K562 (cell line): Measurements from ENCODE around the gene LDLRAD3. TPM values are rescaled to one million over a fixed set of nuclear protein-coding genes. Genes with fewer than 3 reads are reported as not detected.

Experiments used
- CBFA2T2 ChIP-seq: fragments of 450-650 bp; conservative IDR thresholded peaks from 2 replicates; pipeline ENCODE4 v1.6.1; 2017; ENCODE audit warnings: mild to moderate bottlenecking
- CHD4 ChIP-seq: fragments of 200-600 bp; sonication (generic); IDR thresholded peaks from 3 replicates; pipeline ENCODE4 v1.6.1; 2012; ENCODE audit warnings: low read depth, mild to moderate bottlenecking, mixed read lengths, low read length, inconsistent platforms; ENCODE audit not compliant: insufficient read depth, insufficient replicate concordance, poor library complexity, severe bottlenecking
- MAFG ChIP-seq: fragments of 450-650 bp; conservative IDR thresholded peaks from 2 replicates; pipeline ENCODE4 v1.6.1; 2016; ENCODE audit warnings: missing genetic modification characterization, missing compliant biosample characterization
- POLR2AphosphoS5 ChIP-seq: IDR thresholded peaks from 2 replicates; pipeline ENCODE4 v1.6.1; 2011; ENCODE audit warnings: mild to moderate bottlenecking, low read depth, low read length, moderate library complexity; ENCODE audit not compliant: control insufficient read depth, insufficient read depth
- RB1 ChIP-seq: fragments of 450-650 bp; IDR thresholded peaks from 2 replicates; pipeline ENCODE4 v1.6.1; 2017; ENCODE audit warnings: low read depth, mild to moderate bottlenecking
- SAFB2 ChIP-seq: fragments of 200-400 bp; formaldehyde crosslinking; IDR thresholded peaks from 2 replicates; pipeline ENCODE4 v1.6.1; 2018; ENCODE audit warnings: borderline replicate concordance, low read length, low read depth, moderate library complexity; ENCODE audit not compliant: severe bottlenecking
- SIRT6 ChIP-seq: IDR thresholded peaks from one replicate; pipeline ENCODE4 v1.6.1; 2012; ENCODE audit warnings: low read depth, mild to moderate bottlenecking, control low read depth, inconsistent platforms, low read length, moderate library complexity
- ZFX ChIP-seq: sonication (generic); formaldehyde crosslinking; IDR thresholded peaks from 2 replicates; pipeline ENCODE4 v1.8.0; 2022; ENCODE audit warnings: mild to moderate bottlenecking, missing genetic modification reagents, moderate library complexity
- polyA plus RNA-seq, 8 experiments: library from polyadenylated mRNA; depleted of rRNA in 4 of 8; stranded (reverse) in 5 of 8; unstranded in 3 of 8; fragments of >200 nt; fragmentation: Nextera tagmentation in 2 of 8; fragmentation: Illumina TruSeq in 1 of 8; extraction: Ambion mirVana in 2 of 8; extraction: Trizol in 1 of 8; gene quantifications; 2 replicates each; pipeline versions ENCODE4 v1.2.1 to v1.2.3, GENCODE V29; 2011 to 2014; ENCODE audit warnings: inconsistent platforms in 1 of 8, missing spikeins in 1 of 8
- total RNA-seq, 7 experiments: library from RNA; depleted of rRNA in 6 of 7; stranded (reverse); fragments of >200 nt in 6 of 7; fragmentation: Illumina TruSeq in 2 of 7; extraction: Trizol in 2 of 7; gene quantifications; 2 replicates each; pipeline versions ENCODE4 v1.2.1 to v1.2.3, GENCODE V29; 2011 to 2021; ENCODE audit warnings: low replicate concordance in 1 of 7
- TF ChIP-seq, protein P1 (sequence below): IDR thresholded peaks from 3 replicates; pipeline ENCODE4 v1.6.1; 2011; ENCODE audit warnings: borderline replicate concordance, mild to moderate bottlenecking, moderate library complexity; ENCODE audit not compliant: insufficient read length; ENCODE audit errors: extremely low read depth
- TF ChIP-seq, protein P2 (sequence below): fragments of 450-650 bp; IDR thresholded peaks from 2 replicates; pipeline ENCODE4 v1.6.1; 2018; ENCODE audit not compliant: partially characterized antibody
- TF ChIP-seq, protein P3 (sequence below): IDR thresholded peaks from 2 replicates; pipeline ENCODE4 v1.6.1; 2016; ENCODE audit warnings: missing genetic modification characterization, missing compliant biosample characterization
- TF ChIP-seq, protein P4 (sequence below): sonication (generic); formaldehyde crosslinking; IDR thresholded peaks from 2 replicates; pipeline ENCODE4 v1.8.1; 2023; ENCODE audit warnings: mild to moderate bottlenecking, missing genetic modification reagents, moderate library complexity

The LDLRAD3 gene
- total and polyA plus RNA-seq, 9 of the 15 experiments (the other 6 are each of a cell fraction or from before 2014, with no cell fraction given): 0.73 to 7.2 (median 3.5) TPM

- TF ChIP-seq, protein P1, sequence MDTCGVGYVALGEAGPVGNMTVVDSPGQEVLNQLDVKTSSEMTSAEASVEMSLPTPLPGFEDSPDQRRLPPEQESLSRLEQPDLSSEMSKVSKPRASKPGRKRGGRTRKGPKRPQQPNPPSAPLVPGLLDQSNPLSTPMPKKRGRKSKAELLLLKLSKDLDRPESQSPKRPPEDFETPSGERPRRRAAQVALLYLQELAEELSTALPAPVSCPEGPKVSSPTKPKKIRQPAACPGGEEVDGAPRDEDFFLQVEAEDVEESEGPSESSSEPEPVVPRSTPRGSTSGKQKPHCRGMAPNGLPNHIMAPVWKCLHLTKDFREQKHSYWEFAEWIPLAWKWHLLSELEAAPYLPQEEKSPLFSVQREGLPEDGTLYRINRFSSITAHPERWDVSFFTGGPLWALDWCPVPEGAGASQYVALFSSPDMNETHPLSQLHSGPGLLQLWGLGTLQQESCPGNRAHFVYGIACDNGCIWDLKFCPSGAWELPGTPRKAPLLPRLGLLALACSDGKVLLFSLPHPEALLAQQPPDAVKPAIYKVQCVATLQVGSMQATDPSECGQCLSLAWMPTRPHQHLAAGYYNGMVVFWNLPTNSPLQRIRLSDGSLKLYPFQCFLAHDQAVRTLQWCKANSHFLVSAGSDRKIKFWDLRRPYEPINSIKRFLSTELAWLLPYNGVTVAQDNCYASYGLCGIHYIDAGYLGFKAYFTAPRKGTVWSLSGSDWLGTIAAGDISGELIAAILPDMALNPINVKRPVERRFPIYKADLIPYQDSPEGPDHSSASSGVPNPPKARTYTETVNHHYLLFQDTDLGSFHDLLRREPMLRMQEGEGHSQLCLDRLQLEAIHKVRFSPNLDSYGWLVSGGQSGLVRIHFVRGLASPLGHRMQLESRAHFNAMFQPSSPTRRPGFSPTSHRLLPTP: no peak
- no peak for TF ChIP-seq ZFX (CRISPR knock-in tag)
- TF ChIP-seq CHD4: no peak
- no peak for TF ChIP-seq RB1
- no peak for TF ChIP-seq CBFA2T2
- no peak for TF ChIP-seq MAFG (tag)
- TF ChIP-seq, protein P2, sequence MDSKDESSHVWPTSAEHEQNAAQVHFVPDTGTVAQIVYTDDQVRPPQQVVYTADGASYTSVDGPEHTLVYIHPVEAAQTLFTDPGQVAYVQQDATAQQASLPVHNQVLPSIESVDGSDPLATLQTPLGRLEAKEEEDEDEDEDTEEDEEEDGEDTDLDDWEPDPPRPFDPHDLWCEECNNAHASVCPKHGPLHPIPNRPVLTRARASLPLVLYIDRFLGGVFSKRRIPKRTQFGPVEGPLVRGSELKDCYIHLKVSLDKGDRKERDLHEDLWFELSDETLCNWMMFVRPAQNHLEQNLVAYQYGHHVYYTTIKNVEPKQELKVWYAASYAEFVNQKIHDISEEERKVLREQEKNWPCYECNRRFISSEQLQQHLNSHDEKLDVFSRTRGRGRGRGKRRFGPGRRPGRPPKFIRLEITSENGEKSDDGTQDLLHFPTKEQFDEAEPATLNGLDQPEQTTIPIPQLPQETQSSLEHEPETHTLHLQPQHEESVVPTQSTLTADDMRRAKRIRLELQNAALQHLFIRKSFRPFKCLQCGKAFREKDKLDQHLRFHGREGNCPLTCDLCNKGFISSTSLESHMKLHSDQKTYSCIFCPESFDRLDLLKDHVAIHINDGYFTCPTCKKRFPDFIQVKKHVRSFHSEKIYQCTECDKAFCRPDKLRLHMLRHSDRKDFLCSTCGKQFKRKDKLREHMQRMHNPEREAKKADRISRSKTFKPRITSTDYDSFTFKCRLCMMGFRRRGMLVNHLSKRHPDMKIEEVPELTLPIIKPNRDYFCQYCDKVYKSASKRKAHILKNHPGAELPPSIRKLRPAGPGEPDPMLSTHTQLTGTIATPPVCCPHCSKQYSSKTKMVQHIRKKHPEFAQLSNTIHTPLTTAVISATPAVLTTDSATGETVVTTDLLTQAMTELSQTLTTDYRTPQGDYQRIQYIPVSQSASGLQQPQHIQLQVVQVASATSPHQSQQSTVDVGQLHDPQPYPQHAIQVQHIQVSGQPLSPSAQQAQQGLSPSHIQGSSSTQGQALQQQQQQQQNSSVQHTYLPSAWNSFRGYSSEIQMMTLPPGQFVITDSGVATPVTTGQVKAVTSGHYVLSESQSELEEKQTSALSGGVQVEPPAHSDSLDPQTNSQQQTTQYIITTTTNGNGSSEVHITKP: no peak
- no peak for TF ChIP-seq SIRT6
- no peak for TF ChIP-seq SAFB2
- TF ChIP-seq, protein P3, sequence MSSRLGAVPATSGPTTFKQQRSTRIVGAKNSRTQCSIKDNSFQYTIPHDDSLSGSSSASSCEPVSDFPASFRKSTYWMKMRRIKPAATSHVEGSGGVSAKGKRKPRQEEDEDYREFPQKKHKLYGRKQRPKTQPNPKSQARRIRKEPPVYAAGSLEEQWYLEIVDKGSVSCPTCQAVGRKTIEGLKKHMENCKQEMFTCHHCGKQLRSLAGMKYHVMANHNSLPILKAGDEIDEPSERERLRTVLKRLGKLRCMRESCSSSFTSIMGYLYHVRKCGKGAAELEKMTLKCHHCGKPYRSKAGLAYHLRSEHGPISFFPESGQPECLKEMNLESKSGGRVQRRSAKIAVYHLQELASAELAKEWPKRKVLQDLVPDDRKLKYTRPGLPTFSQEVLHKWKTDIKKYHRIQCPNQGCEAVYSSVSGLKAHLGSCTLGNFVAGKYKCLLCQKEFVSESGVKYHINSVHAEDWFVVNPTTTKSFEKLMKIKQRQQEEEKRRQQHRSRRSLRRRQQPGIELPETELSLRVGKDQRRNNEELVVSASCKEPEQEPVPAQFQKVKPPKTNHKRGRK (tag): no peak
- TF ChIP-seq, protein P4, sequence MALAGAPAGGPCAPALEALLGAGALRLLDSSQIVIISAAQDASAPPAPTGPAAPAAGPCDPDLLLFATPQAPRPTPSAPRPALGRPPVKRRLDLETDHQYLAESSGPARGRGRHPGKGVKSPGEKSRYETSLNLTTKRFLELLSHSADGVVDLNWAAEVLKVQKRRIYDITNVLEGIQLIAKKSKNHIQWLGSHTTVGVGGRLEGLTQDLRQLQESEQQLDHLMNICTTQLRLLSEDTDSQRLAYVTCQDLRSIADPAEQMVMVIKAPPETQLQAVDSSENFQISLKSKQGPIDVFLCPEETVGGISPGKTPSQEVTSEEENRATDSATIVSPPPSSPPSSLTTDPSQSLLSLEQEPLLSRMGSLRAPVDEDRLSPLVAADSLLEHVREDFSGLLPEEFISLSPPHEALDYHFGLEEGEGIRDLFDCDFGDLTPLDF (CRISPR knock-in tag): no peak
- TF ChIP-seq POLR2AphosphoS5: no peak
Observed at GRCh38 chr11:36155124-36155561, 211.3 kb downstream of the LDLRAD3 start (continued).
